SK-N-SH treated with all-trans-retinoic acid at 6 μM for 48 hours (cell line): ENCODE measurements around the gene MTFR1L.

Experiments
- ARNTL ChIP-seq: fragments of 450-650 bp; formaldehyde crosslinking; IDR thresholded peaks from 2 replicates; pipeline ENCODE4 v1.5.0; 2020; ENCODE audit warnings: low read depth, mild to moderate bottlenecking, moderate library complexity, borderline replicate concordance
- BACH2 ChIP-seq: fragments of 250-450 bp; sonication (Bioruptor Pico); IDR thresholded peaks from 2 replicates; pipeline ENCODE4 v1.9.0; 2021; ENCODE audit warnings: mild to moderate bottlenecking, borderline replicate concordance
- CREB5 ChIP-seq: fragments of 250-450 bp; sonication (Bioruptor Pico); IDR thresholded peaks from 2 replicates; pipeline ENCODE4 v1.5.1; 2020; ENCODE audit warnings: low read depth, mild to moderate bottlenecking, moderate library complexity
- ISL1 ChIP-seq: fragments of 250-450 bp; sonication (Bioruptor Pico); IDR thresholded peaks from 2 replicates; pipeline ENCODE4 v2.1.2; 2022; ENCODE audit warnings: mild to moderate bottlenecking, moderate library complexity
- PATZ1 ChIP-seq: fragments of 250-450 bp; sonication (Bioruptor Pico); IDR thresholded peaks from 2 replicates; pipeline ENCODE4 v1.8.0; 2020; ENCODE audit warnings: mild to moderate bottlenecking, moderate library complexity, borderline replicate concordance
- RARB ChIP-seq: fragments of 250-450 bp; sonication (Bioruptor Pico); IDR thresholded peaks from 2 replicates; pipeline ENCODE4 v1.8.0; 2021; ENCODE audit warnings: mild to moderate bottlenecking, moderate library complexity
- TCF4 ChIP-seq: fragments of 250-450 bp; sonication (Bioruptor Pico); IDR thresholded peaks from 2 replicates; pipeline ENCODE4 v1.8.0; 2021; ENCODE audit warnings: mild to moderate bottlenecking, moderate library complexity, borderline replicate concordance
- TOX ChIP-seq: fragments of 250-450 bp; sonication (Bioruptor Pico); IDR thresholded peaks from 2 replicates; pipeline ENCODE4 v1.8.0; 2021; ENCODE audit warnings: mild to moderate bottlenecking, moderate library complexity, borderline replicate concordance
- ZFP3 ChIP-seq: fragments of 250-450 bp; sonication (Bioruptor Pico); IDR thresholded peaks from 2 replicates; pipeline ENCODE4 v1.5.0; 2020; ENCODE audit warnings: mild to moderate bottlenecking, moderate library complexity
- ZFP30 ChIP-seq: fragments of 450-650 bp; formaldehyde crosslinking; IDR thresholded peaks from 2 replicates; pipeline ENCODE4 v1.5.0; 2022; ENCODE audit warnings: mild to moderate bottlenecking, moderate library complexity
- TF ChIP-seq, protein P1 (sequence below): fragments of 250-450 bp; sonication (Bioruptor Pico); IDR thresholded peaks from 2 replicates; pipeline ENCODE4 v1.8.0; 2021; ENCODE audit warnings: low read depth, mild to moderate bottlenecking, moderate library complexity, borderline replicate concordance
- TF ChIP-seq, protein P2 (sequence below): fragments of 250-450 bp; sonication (Bioruptor Pico); IDR thresholded peaks from 2 replicates; pipeline ENCODE4 v1.5.0; 2020; ENCODE audit warnings: mild to moderate bottlenecking, moderate library complexity

DNA sequence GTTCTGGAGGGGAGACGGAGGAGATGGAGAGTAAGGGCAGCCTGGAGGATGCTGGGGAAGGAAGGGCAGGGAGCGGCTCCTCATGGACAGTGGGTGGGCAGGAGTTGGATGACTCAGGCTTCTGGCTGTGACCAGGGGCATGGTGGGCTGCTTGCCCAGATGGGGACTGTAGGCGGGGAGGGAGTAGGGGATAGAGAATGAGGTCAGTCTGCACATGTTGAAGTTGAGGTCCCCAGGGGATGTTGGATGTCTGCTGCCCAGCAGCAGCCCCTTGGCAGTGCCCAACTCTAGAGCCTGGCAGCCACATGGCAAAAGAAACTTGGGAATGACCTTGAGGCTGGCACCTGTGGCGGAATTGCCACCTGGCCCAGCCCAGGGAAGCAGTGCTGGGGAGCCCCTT lies 13.3 kb upstream of the MTFR1L start:
- TF ChIP-seq, protein P1, sequence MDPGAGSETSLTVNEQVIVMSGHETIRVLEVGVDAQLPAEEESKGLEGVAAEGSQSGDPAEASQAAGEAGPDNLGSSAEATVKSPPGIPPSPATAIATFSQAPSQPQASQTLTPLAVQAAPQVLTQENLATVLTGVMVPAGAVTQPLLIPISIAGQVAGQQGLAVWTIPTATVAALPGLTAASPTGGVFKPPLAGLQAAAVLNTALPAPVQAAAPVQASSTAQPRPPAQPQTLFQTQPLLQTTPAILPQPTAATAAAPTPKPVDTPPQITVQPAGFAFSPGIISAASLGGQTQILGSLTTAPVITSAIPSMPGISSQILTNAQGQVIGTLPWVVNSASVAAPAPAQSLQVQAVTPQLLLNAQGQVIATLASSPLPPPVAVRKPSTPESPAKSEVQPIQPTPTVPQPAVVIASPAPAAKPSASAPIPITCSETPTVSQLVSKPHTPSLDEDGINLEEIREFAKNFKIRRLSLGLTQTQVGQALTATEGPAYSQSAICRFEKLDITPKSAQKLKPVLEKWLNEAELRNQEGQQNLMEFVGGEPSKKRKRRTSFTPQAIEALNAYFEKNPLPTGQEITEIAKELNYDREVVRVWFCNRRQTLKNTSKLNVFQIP: no peak
- TF ChIP-seq ARNTL (CRISPR knock-in tag) (no peak), ISL1 (no peak), ZFP3 (CRISPR knock-in tag) (no peak), PATZ1 (CRISPR knock-in tag) (no peak), CREB5 (CRISPR knock-in tag) (no peak), RARB (CRISPR knock-in tag) (no peak), TCF4 (CRISPR knock-in tag) (no peak), ZFP30 (no peak), BACH2 (CRISPR knock-in tag) (no peak), TOX (CRISPR knock-in tag) (no peak)
- TF ChIP-seq, protein P2, sequence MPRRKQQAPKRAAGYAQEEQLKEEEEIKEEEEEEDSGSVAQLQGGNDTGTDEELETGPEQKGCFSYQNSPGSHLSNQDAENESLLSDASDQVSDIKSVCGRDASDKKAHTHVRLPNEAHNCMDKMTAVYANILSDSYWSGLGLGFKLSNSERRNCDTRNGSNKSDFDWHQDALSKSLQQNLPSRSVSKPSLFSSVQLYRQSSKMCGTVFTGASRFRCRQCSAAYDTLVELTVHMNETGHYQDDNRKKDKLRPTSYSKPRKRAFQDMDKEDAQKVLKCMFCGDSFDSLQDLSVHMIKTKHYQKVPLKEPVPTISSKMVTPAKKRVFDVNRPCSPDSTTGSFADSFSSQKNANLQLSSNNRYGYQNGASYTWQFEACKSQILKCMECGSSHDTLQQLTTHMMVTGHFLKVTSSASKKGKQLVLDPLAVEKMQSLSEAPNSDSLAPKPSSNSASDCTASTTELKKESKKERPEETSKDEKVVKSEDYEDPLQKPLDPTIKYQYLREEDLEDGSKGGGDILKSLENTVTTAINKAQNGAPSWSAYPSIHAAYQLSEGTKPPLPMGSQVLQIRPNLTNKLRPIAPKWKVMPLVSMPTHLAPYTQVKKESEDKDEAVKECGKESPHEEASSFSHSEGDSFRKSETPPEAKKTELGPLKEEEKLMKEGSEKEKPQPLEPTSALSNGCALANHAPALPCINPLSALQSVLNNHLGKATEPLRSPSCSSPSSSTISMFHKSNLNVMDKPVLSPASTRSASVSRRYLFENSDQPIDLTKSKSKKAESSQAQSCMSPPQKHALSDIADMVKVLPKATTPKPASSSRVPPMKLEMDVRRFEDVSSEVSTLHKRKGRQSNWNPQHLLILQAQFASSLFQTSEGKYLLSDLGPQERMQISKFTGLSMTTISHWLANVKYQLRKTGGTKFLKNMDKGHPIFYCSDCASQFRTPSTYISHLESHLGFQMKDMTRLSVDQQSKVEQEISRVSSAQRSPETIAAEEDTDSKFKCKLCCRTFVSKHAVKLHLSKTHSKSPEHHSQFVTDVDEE (CRISPR knock-in tag): no peak
